Naive thymus-derived CD8-positive, alpha-beta T cell (primary cell): ENCODE measurements around the gene SYT14. TPM values are rescaled to one million over a fixed set of nuclear protein-coding genes. Genes with fewer than 3 reads are reported as not detected.
"Not testable (repeated sequence)": the region's sequence is repeated elsewhere in the genome, so short reads cannot be mapped to it uniquely, and the experiment has no call there.

Experiments used
- ATAC-seq, 2 donors: fragments of 150-1000 bp; cut with Tn5 transposase in 1 of 2; sonication (Bioruptor Pico), chemical (Tn5 transposase) in 1 of 2; 1 replicate in 1 of 2; 2 replicates in 1 of 2; pipeline ENCODE4 v1.10.0; 2021; ENCODE audit warnings: mild to moderate bottlenecking in 2 of 2, moderate library complexity in 2 of 2
- POLR2A ChIA-PET: fragments of 350-600 bp; sonication (Branson Sonifier 250); formaldehyde crosslinking; loops from one replicate; lab custom pipeline; 2021; ENCODE audit warnings: antibody characterized with exemption; lab: Charles Lee
- DNase-seq, 10 donors: peaks; one replicate each; pipeline versions ENCODE4 v3.0.0 to v3.0.0-alpha.2; 2020 to 2022
- H3K27ac Mint-ChIP-seq, 10 donors: one replicate each; pipeline ENCODE4 v1.8.0; 2020 to 2022; ENCODE audit warnings: mild to moderate bottlenecking in 10 of 10, mixed read lengths in 10 of 10, moderate library complexity in 4 of 10, inconsistent platforms in 1 of 10
- H3K27me3 Mint-ChIP-seq, 5 donors: one replicate each; pipeline ENCODE4 v1.8.0; 2021 to 2022; ENCODE audit warnings: mixed read lengths in 5 of 5
- H3K36me3 Mint-ChIP-seq, 3 donors: one replicate each; pipeline ENCODE4 v1.8.0; 2020 to 2022; ENCODE audit warnings: mixed read lengths in 3 of 3, mild to moderate bottlenecking in 2 of 3, inconsistent platforms in 1 of 3
- H3K4me1 Mint-ChIP-seq, 4 donors: one replicate each; pipeline ENCODE4 v1.8.0; 2021 to 2022; ENCODE audit warnings: mixed read lengths in 4 of 4
- H3K4me3 Mint-ChIP-seq, 10 donors: one replicate each; pipeline ENCODE4 v1.8.0; 2020 to 2022; ENCODE audit warnings: mild to moderate bottlenecking in 10 of 10, mixed read lengths in 10 of 10, moderate library complexity in 6 of 10, inconsistent platforms in 1 of 10
- H3K9me3 Mint-ChIP-seq, 9 donors: one replicate each; pipeline ENCODE4 v1.8.0; 2020 to 2022; ENCODE audit warnings: mixed read lengths in 9 of 9, mild to moderate bottlenecking in 3 of 9, inconsistent platforms in 1 of 9, moderate library complexity in 1 of 9
- polyA plus RNA-seq, 3 donors: library from polyadenylated mRNA; unstranded; fragments of 300-500 nt; fragmentation: Illumina TruSeq; gene quantifications; one replicate each; pipeline ENCODE4 v1.2.3, GENCODE V29; 2021
- total RNA-seq, 8 experiments: library from RNA in 2 of 8; stranded (reverse) in 2 of 8; gene quantifications; one replicate each; pipeline ENCODE4 v1.2.3 and lab custom pipeline; 2021 to 2026

SYT14 gene
- total and polyA plus RNA-seq, 5 experiments from 2014 or later, result not detected

DNA sequence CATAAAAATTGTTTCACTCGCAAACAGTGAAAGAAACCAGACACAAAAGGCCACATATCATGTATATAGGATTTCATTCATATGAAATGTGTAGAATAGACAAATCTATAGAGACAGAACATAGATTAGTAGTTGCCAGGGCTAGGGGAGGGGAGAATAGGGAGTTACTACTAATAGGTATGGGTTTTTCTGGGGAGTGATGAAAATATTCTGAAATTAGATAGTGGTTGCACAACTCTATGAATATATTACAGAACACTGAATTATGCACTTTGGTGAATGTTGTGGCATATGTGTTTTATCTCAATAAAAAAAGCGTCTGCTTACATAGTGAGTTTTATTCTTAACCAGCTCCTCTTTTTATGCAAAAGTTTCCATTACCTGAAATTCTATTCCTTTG lies 21.6 kb downstream of the SYT14 start:
- ATAC-seq (no peak), DNase-seq (no peak)
- Mint-ChIP-seq H3K27ac (no peak overlapping the region), H3K27me3 (peaks cover 8 to 46% (median 15%) of the 10 kb centered on the region in 5 donors), H3K36me3 (no peaks in the 10 kb centered on the region), H3K4me1 (no peaks in the 10 kb centered on the region), H3K4me3 (no peak overlapping the region), H3K9me3 (peaks cover 0 to 2% (median 0%) of the 10 kb centered on the region in 9 donors)
- POLR2A ChIA-PET, result no interaction called here

DNA sequence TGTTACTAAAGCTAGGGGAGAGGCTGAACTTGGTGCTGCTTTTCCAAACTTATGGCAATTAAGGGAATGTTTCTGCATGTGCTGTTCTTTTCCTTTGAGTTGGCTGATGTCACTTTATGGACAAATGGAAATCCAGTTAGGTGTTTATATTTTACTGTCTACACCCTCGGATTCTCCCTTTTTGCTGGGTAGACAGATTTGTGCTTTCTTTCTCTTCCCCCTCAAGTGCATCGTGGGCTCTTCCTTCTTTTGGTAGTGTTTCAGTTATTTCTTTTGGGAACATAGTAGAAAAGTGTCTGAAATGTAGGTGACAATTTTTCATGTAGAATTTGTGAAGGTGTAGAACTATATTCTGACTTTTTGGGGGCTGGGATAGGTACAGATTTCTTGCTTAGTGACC lies 22.9 kb downstream of the SYT14 start:
- POLR2A ChIA-PET, result no interaction called here
- no peaks in the 10 kb centered on the region for H3K9me3 Mint-ChIP-seq
- peaks cover 10 to 33% (median 11%) of the 10 kb centered on the region in 5 donors for H3K27me3 Mint-ChIP-seq
- DNase-seq, result no peak
- no peak overlapping the region for H3K27ac Mint-ChIP-seq
- no peak overlapping the region for H3K4me3 Mint-ChIP-seq
- no peak for ATAC-seq
- H3K4me1 Mint-ChIP-seq, result no peaks in the 10 kb centered on the region
- H3K36me3 Mint-ChIP-seq, result no peaks in the 10 kb centered on the region

DNA sequence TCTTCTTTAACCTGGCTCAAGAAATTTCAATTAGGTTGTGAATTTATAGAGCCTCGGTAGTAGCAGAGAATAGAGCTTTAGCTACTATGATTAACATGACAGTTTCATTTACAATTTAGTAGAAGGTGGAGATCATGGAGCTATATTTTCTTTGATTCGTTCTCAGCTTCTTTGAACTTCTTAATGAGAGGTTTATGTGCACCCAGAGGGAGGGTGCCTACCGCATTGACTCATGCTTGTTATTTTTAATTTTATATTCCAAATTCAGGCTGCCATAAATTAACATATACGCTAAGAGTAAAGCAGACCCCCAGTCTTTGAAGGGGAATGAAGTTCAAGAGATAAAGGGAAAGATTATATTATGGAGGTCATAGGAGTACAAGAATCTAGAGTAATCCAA lies 24.4 kb downstream of the SYT14 start:
- Mint-ChIP-seq H3K9me3 (no peaks in the 10 kb centered on the region), H3K27ac (no peak overlapping the region), H3K27me3 (peaks cover 5 to 19% (median 10%) of the 10 kb centered on the region in 5 donors), H3K4me1 (no peaks in the 10 kb centered on the region), H3K4me3 (no peak overlapping the region), H3K36me3 (no peaks in the 10 kb centered on the region)
- ATAC-seq (no peak), DNase-seq (no peak)
- POLR2A ChIA-PET, result no interaction called here

DNA sequence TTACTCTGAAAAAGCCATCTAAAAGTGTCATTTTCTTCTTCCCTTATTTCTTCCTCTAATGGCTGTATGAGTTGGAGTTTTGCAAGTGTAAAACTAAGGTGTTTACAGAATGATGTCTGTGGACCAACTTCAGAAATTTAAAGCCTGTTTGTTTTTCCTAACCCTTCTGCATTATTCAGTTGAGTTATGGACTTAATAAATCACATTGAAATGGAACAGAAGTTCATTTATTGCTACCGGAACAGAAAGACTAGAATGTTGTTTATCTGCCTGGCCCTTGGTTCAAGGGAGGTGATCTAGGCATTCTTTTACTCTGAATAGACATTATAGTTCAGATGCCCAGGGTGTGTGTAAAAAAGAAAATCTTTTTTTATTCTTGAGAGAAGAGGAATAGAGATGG lies 24.8 kb downstream of the SYT14 start:
- no peak overlapping the region for H3K27ac Mint-ChIP-seq
- H3K36me3 Mint-ChIP-seq, result no peaks in the 10 kb centered on the region
- no peaks in the 10 kb centered on the region for H3K9me3 Mint-ChIP-seq
- H3K27me3 Mint-ChIP-seq, result peaks cover 1 to 15% (median 10%) of the 10 kb centered on the region in 5 donors
- ATAC-seq (no peak), DNase-seq (no peak)
- no peaks in the 10 kb centered on the region for H3K4me1 Mint-ChIP-seq
- POLR2A ChIA-PET, result no interaction called here
- no peak overlapping the region for H3K4me3 Mint-ChIP-seq

DNA sequence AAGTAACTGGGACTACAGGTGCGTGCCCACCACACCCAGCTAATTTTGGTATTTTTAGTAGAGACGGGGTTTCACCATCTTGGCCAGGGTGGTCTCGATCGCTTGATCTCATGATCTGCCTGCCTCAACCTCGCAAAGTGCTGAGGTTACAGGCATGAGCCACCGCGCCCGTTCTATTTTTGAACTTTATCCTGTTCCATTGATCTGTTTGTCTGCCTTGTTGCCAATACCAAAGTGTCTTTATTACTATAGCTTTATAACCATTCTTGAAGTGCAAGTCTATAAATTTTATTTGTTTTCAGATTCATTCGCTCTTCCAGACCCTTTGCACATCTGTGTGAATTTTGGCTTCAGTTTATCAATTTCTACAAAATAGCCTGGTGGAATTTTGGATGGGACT lies 28.0 kb downstream of the SYT14 start:
- H3K27me3 Mint-ChIP-seq, result peaks cover 0 to 11% (median 10%) of the 10 kb centered on the region in 5 donors
- ATAC-seq (no peak), DNase-seq (no peak)
- H3K9me3 Mint-ChIP-seq, result peaks cover 0 to 7% (median 1%) of the 10 kb centered on the region in 9 donors
- peaks cover 0 to 2% (median 0%) of the 10 kb centered on the region in 3 donors for H3K36me3 Mint-ChIP-seq
- H3K27ac Mint-ChIP-seq, result no peak overlapping the region
- H3K4me3 Mint-ChIP-seq, result no peak overlapping the region
- no peaks in the 10 kb centered on the region for H3K4me1 Mint-ChIP-seq
- POLR2A ChIA-PET, result no interaction called here

DNA sequence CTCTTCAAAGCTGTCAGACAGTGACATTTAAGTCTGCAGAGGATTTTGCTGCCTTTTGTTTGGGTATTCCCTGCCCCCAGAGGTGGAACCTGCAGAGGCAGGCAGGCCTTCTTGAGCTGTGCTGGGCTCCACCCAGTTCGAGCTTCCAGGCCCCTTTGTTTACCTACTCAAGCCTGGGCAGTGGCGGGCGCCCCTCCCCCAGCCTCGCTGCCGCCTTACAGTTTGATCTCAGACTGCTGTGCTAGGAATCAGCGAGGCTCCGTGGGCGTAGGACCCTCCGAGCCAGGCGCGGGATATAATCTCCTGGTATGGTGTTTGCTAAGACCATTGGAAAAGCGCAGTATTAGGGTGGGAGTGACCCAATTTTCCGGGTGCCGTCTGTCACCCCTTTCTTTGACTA lies 40.7 kb downstream of the SYT14 start:
- Mint-ChIP-seq H3K27me3 (peaks cover 14 to 25% (median 16%) of the 10 kb centered on the region in 5 donors), H3K9me3 (peaks cover 0 to 12% (median 0%) of the 10 kb centered on the region in 9 donors)
- H3K27ac Mint-ChIP-seq, H3K4me1 Mint-ChIP-seq, POLR2A ChIA-PET, H3K4me3 Mint-ChIP-seq, H3K36me3 Mint-ChIP-seq, DNase-seq, ATAC-seq: not testable (repeated sequence)

DNA sequence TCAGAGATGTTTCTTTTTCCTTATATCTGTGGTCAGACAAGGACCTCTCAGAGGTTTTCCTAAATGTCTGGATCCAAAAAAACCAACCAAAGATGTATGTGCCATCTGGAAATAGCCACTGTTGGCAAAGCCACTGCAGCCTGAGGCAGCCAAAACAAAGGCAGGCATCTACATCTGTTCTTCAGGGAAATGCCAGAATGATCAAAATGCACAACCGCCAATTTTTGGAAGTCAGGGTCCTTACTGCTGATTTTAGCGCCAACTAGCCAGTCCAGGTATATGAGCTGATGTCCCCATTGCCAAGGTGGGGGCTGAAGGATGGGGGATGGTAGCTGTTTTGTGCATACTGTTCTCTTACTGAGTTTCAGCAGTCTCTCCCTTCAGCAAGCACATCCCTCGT lies 45.9 kb downstream of the SYT14 start:
- peaks cover 2 to 5% (median 3%) of the 10 kb centered on the region in 3 donors for H3K36me3 Mint-ChIP-seq
- POLR2A ChIA-PET, result no interaction called here
- ATAC-seq, result no peak
- H3K4me1 Mint-ChIP-seq, result no peaks in the 10 kb centered on the region
- H3K4me3 Mint-ChIP-seq, result no peak overlapping the region
- no peak overlapping the region for H3K27ac Mint-ChIP-seq
- no peak for DNase-seq
- H3K9me3 Mint-ChIP-seq, result peaks cover 0 to 17% (median 1%) of the 10 kb centered on the region in 9 donors
- H3K27me3 Mint-ChIP-seq, result peaks cover 22 to 52% (median 39%) of the 10 kb centered on the region in 5 donors

DNA sequence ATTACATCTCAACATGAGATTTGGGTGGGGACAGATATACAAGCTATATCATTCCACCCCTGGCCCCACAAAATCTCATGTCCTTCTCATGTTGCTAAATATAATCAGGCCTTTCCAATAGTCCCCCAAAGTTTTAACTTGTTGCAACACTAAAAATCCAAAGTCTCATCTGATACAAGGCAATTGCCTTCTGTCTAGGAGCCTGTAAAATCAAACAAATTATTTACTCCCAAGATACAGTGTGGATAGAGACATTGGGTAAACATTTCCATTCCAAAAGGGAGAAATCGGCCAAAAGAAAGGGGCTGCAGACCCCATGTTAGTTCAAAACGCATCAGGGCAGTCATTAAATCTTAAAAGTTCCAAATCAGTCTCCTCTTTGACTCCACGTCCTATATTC lies 47.0 kb downstream of the SYT14 start:
- ATAC-seq (no peak), DNase-seq (no peak)
- Mint-ChIP-seq H3K27me3 (peaks cover 17 to 47% (median 35%) of the 10 kb centered on the region in 5 donors), H3K27ac (no peak overlapping the region), H3K36me3 (peaks cover 2 to 5% (median 3%) of the 10 kb centered on the region in 3 donors), H3K4me3 (no peak overlapping the region), H3K9me3 (peaks cover 0 to 17% (median 1%) of the 10 kb centered on the region in 9 donors), H3K4me1 (no peaks in the 10 kb centered on the region)
- POLR2A ChIA-PET, result no interaction called here

DNA sequence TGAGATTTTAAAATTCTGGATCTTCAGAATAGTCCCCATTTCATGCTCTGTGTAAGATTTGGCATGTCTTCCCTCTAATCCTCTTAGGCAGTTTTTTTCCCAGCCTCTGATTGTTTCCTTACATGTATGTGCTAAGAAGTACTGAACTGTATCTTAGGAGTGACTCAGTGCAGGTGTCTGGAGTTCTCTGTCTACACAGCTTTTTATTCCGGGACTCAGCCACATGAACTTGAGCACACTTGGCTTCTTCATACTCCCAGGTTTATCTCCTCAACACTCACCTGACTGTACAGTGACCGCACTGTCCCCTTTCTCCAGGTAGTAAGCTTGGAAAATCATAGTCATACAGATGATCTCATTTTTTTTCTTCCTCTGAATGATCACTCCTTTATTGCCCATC lies 50.7 kb downstream of the SYT14 start:
- H3K9me3 Mint-ChIP-seq, result peaks cover 0 to 17% (median 1%) of the 10 kb centered on the region in 9 donors
- POLR2A ChIA-PET, result no interaction called here
- DNase-seq (no peak), ATAC-seq (no peak)
- peaks cover 2 to 5% (median 3%) of the 10 kb centered on the region in 3 donors for H3K36me3 Mint-ChIP-seq
- no peak overlapping the region for H3K4me3 Mint-ChIP-seq
- peaks cover 16 to 55% (median 46%) of the 10 kb centered on the region in 5 donors for H3K27me3 Mint-ChIP-seq
- no peaks in the 10 kb centered on the region for H3K4me1 Mint-ChIP-seq
- H3K27ac Mint-ChIP-seq, result no peak overlapping the region

DNA sequence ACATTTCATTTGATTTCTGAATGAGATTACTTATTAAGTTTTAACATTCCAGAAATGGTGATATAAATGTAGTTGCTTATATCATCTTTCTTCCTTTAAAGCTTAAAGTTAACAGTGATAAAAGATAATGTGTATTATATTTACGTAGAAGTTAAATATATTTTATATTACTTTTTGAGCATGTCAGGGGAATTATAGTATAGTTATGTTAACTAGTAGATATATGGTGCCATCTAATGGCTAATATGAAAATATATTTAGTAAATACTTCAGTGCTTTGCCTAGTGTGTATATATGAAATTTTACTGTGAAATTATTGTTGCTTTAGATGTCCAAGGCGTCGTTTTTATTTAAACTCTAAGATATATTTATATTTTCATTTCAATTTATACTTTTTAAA lies 51.5 kb downstream of the SYT14 start:
- Mint-ChIP-seq H3K27me3 (peaks cover 16 to 55% (median 44%) of the 10 kb centered on the region in 5 donors), H3K27ac (no peak overlapping the region), H3K4me3 (no peak overlapping the region), H3K9me3 (peaks cover 0 to 17% (median 1%) of the 10 kb centered on the region in 9 donors), H3K36me3 (peaks cover 1 to 5% (median 2%) of the 10 kb centered on the region in 3 donors), H3K4me1 (no peaks in the 10 kb centered on the region)
- POLR2A ChIA-PET, result no interaction called here
- ATAC-seq (no peak), DNase-seq (no peak)

DNA sequence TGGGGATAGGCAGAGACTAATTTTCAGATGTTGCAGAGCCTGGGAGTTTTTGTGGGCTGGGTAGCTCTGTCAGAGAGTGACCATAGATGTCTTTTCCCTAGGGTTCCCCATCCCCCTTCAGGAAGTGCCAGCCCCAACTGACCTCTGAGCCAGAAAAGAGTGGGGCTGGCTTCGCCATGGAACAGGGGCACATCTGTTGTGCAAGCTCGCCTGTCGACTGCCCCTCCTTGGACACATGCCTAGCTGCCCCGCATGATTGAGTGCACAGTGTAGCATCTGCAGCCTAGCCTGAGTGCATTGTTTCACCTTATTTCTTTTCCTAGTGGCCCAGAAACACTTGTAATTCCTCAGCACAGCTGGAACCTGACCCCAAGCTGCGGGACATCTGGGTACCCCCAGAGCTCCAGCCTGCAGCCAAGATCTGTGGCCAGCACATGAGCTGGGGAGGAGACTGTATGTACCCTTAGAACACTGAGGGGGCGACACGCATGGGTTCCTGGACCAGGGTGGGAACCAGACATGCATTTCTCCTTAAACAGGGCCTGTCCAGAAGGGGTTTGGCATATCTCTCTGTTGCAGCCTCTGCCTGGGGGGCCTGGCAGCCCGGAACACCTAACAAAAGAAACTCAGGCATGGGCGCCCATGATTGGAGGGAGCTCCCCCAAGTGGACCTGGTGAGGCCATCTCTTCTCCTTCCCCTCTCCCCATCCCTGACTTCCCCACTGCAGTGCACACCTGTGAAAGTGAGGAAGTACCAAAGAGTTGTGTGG lies 55.2 kb downstream of the SYT14 start:
- POLR2A ChIA-PET, result no interaction called here
- Mint-ChIP-seq H3K4me1 (no peaks in the 10 kb centered on the region), H3K27ac (no peak overlapping the region), H3K27me3 (peaks cover 21 to 66% (median 26%) of the 10 kb centered on the region in 5 donors), H3K36me3 (no peaks in the 10 kb centered on the region), H3K4me3 (no peak overlapping the region), H3K9me3 (no peaks in the 10 kb centered on the region)
- no peak for DNase-seq
- no peak for ATAC-seq

DNA sequence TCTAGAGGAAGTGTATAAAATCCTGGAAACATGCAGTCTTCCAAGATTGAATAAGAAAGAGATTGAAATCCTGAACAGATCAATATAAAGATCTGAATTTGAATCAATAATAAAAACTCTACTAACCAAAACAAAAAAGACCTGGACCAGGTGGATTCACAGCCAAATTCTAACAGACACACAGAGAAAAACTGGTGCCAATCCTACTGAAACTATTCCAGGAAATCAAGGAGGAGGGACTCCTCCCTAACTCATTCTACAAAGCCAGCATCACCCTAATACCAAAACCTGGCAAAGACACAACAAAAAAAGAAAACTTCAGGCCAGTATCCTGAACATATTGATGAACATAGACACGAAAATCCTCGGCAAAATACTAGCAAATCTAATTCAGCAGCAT lies 58.3 kb downstream of the SYT14 start:
- no peaks in the 10 kb centered on the region for H3K4me1 Mint-ChIP-seq
- H3K27ac Mint-ChIP-seq, result no peak overlapping the region
- H3K27me3 Mint-ChIP-seq, result peaks cover 15 to 54% (median 18%) of the 10 kb centered on the region in 5 donors
- no peaks in the 10 kb centered on the region for H3K9me3 Mint-ChIP-seq
- H3K4me3 Mint-ChIP-seq, result no peak overlapping the region
- ATAC-seq, result no peak
- POLR2A ChIA-PET, result no interaction called here
- H3K36me3 Mint-ChIP-seq, result no peaks in the 10 kb centered on the region
- no peak for DNase-seq

DNA sequence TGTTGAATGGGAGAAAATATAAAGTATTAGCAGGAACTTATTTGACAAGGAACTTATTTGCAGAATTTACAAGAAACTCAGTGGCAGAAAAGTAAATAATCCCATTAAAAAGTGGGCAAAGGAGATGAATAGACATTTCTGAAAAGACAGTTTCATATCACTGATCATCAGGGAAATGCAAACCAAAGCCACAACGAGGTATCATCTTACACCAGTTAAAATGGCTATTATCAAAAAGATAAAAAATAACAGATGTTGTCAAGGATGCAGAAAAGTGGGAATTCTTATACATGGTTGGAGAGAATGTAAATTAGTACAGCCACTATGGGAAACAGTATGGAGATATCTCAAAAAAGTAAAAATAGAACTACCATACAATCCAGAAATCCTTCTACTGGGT lies 61.0 kb downstream of the SYT14 start:
- no peak for ATAC-seq
- DNase-seq, result no peak
- no peaks in the 10 kb centered on the region for H3K4me1 Mint-ChIP-seq
- no peak overlapping the region for H3K4me3 Mint-ChIP-seq
- H3K9me3 Mint-ChIP-seq, result no peaks in the 10 kb centered on the region
- H3K27ac Mint-ChIP-seq, result no peak overlapping the region
- POLR2A ChIA-PET, result no interaction called here
- no peaks in the 10 kb centered on the region for H3K36me3 Mint-ChIP-seq
- H3K27me3 Mint-ChIP-seq, result peaks cover 4 to 31% (median 14%) of the 10 kb centered on the region in 5 donors
